ENCODE data around the gene ROGDI. TPM values are rescaled to one million over a fixed set of nuclear protein-coding genes. Genes with fewer than 3 reads are reported as not detected.
A peak's percentile ranks its signal among the peaks of the same experiment; 100 is the strongest.

The ROGDI gene
- polyA plus RNA-seq, 2 of the 4 experiments (the other 2 are of a cell fraction) = 7.2 to 15.1 TPM

DNA sequence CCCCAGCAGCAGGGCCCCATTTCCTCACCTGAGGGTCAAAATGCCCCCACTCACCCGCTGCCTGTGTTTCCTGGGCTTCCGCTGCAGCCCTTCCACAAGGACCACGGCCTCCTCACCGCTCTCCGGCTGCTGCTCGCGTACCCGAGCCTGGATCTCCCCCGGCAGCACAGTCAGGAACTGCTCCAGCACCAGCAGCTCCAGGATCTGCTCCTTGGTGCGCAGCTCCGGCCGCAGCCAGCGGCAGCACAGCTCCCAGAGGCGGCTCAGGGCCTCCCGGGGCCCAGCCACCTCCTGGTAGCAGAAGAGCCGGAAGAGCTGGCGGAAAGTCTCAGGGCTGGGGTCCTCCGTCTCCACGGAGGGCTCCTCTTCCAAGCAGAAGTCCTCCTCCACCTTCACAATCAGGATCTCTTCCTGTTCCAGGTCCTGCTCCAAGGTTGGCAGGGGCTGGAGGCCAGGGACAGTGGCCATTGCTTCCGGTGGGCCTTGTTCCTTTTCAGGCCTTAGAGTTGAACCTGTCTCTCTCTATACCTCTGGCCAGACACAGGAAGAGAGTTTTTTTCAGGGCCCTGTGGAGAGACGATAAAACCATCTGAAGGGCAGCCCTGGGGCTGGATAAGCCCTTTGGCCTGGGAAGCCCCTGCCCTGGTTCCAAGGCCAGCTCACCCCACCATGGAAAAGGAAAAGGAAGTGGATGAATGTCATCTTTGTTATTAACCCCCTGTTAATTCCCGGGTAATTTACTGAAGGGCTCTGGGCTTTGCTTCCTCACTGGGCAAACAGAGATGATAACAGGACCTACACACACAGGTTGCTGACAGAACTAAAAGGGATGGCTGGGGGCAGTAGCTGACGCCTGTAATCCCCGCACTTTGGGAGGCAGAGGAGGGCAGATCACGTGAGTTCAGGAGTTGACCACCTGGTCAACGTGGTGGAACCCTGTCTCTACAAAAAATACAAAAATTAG is 36.6 kb downstream of the ROGDI start:
- ChIA-PET POLR2A (interaction anchor here (1.8 kb wide), 1 partner anchor 31 kb away, joined by 5 read pairs; the partner anchor contains the start of gene DNAAF8), CTCF (interaction anchor here (0.6 to 1.4 kb wide), 3 partner anchors 55 to 190 kb away, joined by 3 to 6 read pairs (median 4); no protein-coding TSS in a partner anchor)
- DNase-seq (ENCODE audit: low read depth in 1 of 2, low spot score in 1 of 2) (no peak), ATAC-seq (no peak), FAIRE-seq (no peak)
- Histone ChIP-seq H3K4me2 (peak overlapping the region; percentile 85), H3K27ac (peak overlapping the region; percentile 84 to 98), H3K4me3 (peak overlapping the region; percentile 81), H3K4me1 (peaks cover 17% of the 10 kb centered on the region; the same call in 2 of the 3 replicates), H3K9me3 (no peaks in the 10 kb centered on the region)
- TF ChIP-seq, protein P1, sequence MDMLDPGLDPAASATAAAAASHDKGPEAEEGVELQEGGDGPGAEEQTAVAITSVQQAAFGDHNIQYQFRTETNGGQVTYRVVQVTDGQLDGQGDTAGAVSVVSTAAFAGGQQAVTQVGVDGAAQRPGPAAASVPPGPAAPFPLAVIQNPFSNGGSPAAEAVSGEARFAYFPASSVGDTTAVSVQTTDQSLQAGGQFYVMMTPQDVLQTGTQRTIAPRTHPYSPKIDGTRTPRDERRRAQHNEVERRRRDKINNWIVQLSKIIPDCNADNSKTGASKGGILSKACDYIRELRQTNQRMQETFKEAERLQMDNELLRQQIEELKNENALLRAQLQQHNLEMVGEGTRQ (IDR thresholded peaks at IDR 0.05) = peak; percentile 31
- no peak for TF ChIP-seq CBX2 (IDR thresholded peaks at IDR 0.05; ENCODE audit: borderline replicate concordance, low read depth)
- no peak for TF ChIP-seq MYC (IDR thresholded peaks at IDR 0.05; ENCODE audit: borderline replicate concordance, low read length)
- no peak for TF ChIP-seq JUN (IDR thresholded peaks at IDR 0.05)
- WGBS (ENCODE audit: missing lambda C conversion rate) = 74% methylated on average over 20 of the region's 26 CpGs

- TF ChIP-seq KDM1A (IDR thresholded peaks at IDR 0.05; ENCODE audit: low read depth) = no peak
- DNase-seq (ENCODE audit: low read depth in 1 of 2, low spot score in 1 of 2) (no peak), ATAC-seq (no peak), FAIRE-seq (no peak)
- Histone ChIP-seq H3K4me1 (peaks cover 13% of the 10 kb centered on the region; the same call in 2 of the 3 replicates), H3K9me3 (no peaks in the 10 kb centered on the region), H3K4me3 (no peak overlapping the region), H3K27ac (no peak overlapping the region), H3K4me2 (no peak overlapping the region)
- WGBS (ENCODE audit: missing lambda C conversion rate) = 94% methylated on average over 7 of the region's 7 CpGs
- POLR2A ChIA-PET = no interaction called here
- CTCF ChIA-PET = interaction anchor here (1.2 kb wide), 1 partner anchor 48 kb away, joined by 3 read pairs; no protein-coding TSS in a partner anchor
Measured at GRCh38 chr16:4763791-4764190, 38.6 kb downstream of the ROGDI start.

DNA sequence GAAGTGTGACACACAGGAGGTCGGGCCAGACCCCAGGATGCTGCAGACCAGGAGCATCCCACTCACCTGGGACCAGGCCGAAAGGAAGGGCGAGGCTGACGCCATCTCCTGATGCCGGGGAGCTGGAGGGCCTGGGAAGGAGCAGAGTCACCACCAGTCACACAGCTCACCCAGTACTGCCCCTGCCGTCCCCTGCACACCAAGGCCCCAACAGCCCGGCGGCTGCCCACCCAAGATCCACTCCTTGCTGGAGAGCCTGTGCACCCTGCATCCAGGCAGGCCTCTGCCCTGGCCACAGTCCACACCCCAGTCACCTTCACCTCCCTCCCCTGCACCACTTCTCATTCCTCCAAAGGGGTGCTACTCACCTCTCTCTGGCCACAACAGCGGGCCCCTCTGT is 40.2 kb downstream of the ROGDI start:
- ATAC-seq (no peak), DNase-seq (ENCODE audit: low read depth in 1 of 2, low spot score in 1 of 2) (no peak), FAIRE-seq (no peak)
- TF ChIP-seq RFX5 (IDR thresholded peaks at IDR 0.05) (no peak), HDAC2 (IDR thresholded peaks at IDR 0.05) (no peak), REST (IDR thresholded peaks at IDR 0.05) (no peak), JUN (IDR thresholded peaks at IDR 0.05) (no peak), PHF8 (IDR thresholded peaks at IDR 0.05; ENCODE audit: borderline replicate concordance, low read depth) (no peak), EHMT2 (IDR thresholded peaks at IDR 0.05; ENCODE audit: low read depth) (no peak), HOXA7 (CRISPR knock-in tag; IDR thresholded peaks at IDR 0.05) (no peak), NFE2L2 (conservative IDR thresholded peaks at IDR 0.05; ENCODE audit: low read length) (no peak), RNF2 (IDR thresholded peaks at IDR 0.05; ENCODE audit: borderline replicate concordance, low read depth) (no peak), TP53 (CRISPR knock-in tag; IDR thresholded peaks at IDR 0.05) (no peak), POLR2A (IDR thresholded peaks at IDR 0.05; ENCODE audit: low read length) (no peak), RCOR1 (IDR thresholded peaks at IDR 0.05; ENCODE audit: low read depth, low read length) (no peak), ZNF302 (CRISPR knock-in tag; IDR thresholded peaks at IDR 0.05) (no peak)
- TF ChIP-seq, protein P2, sequence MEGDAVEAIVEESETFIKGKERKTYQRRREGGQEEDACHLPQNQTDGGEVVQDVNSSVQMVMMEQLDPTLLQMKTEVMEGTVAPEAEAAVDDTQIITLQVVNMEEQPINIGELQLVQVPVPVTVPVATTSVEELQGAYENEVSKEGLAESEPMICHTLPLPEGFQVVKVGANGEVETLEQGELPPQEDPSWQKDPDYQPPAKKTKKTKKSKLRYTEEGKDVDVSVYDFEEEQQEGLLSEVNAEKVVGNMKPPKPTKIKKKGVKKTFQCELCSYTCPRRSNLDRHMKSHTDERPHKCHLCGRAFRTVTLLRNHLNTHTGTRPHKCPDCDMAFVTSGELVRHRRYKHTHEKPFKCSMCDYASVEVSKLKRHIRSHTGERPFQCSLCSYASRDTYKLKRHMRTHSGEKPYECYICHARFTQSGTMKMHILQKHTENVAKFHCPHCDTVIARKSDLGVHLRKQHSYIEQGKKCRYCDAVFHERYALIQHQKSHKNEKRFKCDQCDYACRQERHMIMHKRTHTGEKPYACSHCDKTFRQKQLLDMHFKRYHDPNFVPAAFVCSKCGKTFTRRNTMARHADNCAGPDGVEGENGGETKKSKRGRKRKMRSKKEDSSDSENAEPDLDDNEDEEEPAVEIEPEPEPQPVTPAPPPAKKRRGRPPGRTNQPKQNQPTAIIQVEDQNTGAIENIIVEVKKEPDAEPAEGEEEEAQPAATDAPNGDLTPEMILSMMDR (IDR thresholded peaks at IDR 0.05) = no peak
- TF ChIP-seq, protein P3, sequence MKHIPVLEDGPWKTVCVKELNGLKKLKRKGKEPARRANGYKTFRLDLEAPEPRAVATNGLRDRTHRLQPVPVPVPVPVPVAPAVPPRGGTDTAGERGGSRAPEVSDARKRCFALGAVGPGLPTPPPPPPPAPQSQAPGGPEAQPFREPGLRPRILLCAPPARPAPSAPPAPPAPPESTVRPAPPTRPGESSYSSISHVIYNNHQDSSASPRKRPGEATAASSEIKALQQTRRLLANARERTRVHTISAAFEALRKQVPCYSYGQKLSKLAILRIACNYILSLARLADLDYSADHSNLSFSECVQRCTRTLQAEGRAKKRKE (CRISPR knock-in tag; IDR thresholded peaks at IDR 0.05; ENCODE audit: low read depth) = no peak
- no peak overlapping the region for H3K4me3 ChIP-seq
- no peak overlapping the region for H3K4me2 ChIP-seq
- no peak overlapping the region for H3K27ac ChIP-seq
- ChIA-PET CTCF (interaction anchor here (0.7 kb wide), 1 partner anchor 10 kb away, joined by 4 read pairs; no protein-coding TSS in a partner anchor), POLR2A (no interaction called here)
- 93% methylated on average over 9 of the region's 9 CpGs for WGBS (ENCODE audit: missing lambda C conversion rate)
- peaks cover 7% of the 10 kb centered on the region; the same call in 1 of the 3 replicates for H3K4me1 ChIP-seq
- no peaks in the 10 kb centered on the region for H3K9me3 ChIP-seq

All from A549 (cell line).